Neural progenitor cell (in vitro differentiated cells): Measurements from ENCODE around the gene RAB11B.

Experiments
- EZH2phosphoT487 ChIP-seq: fragments of 200-600 bp; sonication (generic); IDR thresholded peaks from 2 replicates; pipeline ENCODE4 v1.6.1; 2017; ENCODE audit warnings: antibody characterized with exemption
- TF ChIP-seq, protein P1 (sequence below): fragments of 200-600 bp; sonication (generic); IDR thresholded peaks from 2 replicates; pipeline ENCODE4 v1.5.1; 2017; ENCODE audit warnings: antibody characterized with exemption, mild to moderate bottlenecking

DNA sequence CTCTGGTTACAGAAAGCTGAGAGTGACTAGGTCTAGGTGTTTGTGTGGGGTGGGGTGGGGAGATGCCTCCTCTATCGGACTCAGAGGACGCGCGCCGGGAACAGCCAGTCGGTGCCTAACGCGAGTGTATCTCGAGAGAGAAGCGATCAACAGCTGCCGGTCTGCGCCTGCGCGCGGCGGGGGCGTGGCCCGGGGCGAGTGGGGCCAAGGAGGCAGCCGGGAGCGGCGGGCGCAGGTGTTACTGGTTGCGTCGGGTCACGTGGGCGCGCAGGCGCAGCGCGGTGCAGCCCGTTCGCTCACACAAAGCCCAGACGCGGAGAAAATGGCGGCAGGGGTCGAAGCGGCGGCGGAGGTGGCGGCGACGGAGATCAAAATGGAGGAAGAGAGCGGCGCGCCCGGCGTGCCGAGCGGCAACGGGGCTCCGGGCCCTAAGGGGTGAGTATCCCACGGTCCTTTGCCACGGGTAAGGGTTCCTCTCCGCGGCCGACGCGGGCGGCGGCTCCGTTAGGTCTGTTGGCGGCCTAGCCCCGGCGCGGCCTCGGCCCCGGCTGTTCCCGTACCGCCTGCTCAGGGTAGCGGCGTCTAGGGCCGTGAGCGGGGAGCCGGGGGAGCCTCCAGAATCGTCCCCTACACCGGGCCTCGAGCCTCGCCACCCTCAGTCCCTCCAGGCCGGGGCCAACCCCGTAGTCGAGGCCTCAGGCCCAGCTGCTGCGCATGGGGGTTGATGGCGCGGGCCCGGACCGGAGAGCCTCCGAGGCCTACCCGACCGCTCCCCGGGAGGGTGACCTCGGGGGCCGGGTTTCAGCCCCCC, 54.7 kb downstream of the RAB11B start, which contains the start of gene HNRNPM:
- TF ChIP-seq, protein P1, sequence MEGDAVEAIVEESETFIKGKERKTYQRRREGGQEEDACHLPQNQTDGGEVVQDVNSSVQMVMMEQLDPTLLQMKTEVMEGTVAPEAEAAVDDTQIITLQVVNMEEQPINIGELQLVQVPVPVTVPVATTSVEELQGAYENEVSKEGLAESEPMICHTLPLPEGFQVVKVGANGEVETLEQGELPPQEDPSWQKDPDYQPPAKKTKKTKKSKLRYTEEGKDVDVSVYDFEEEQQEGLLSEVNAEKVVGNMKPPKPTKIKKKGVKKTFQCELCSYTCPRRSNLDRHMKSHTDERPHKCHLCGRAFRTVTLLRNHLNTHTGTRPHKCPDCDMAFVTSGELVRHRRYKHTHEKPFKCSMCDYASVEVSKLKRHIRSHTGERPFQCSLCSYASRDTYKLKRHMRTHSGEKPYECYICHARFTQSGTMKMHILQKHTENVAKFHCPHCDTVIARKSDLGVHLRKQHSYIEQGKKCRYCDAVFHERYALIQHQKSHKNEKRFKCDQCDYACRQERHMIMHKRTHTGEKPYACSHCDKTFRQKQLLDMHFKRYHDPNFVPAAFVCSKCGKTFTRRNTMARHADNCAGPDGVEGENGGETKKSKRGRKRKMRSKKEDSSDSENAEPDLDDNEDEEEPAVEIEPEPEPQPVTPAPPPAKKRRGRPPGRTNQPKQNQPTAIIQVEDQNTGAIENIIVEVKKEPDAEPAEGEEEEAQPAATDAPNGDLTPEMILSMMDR = no peak
- TF ChIP-seq EZH2phosphoT487 = no peak
